OCI-LY1 (cell line): ENCODE results near the gene PI4KA.

Source experiments
- H2AFZ ChIP-seq: fragments of 200-600 bp; sonication (generic), shearing (Covaris generic); 2 replicates; pipeline ENCODE4 v1.6.0; 2014; ENCODE audit warnings: antibody characterized with exemption, mild to moderate bottlenecking, low read length
- H3F3A ChIP-seq: fragments of 200-600 bp; sonication (generic), shearing (Covaris generic); 2 replicates; pipeline ENCODE4 v1.6.0; 2014; ENCODE audit warnings: mild to moderate bottlenecking, antibody characterized with exemption, low read length, moderate library complexity; ENCODE audit not compliant: insufficient read depth
- H3K27ac ChIP-seq: fragments of 200-600 bp; sonication (generic); 2 replicates; pipeline ENCODE4 v1.5.1; 2014; ENCODE audit warnings: low read length, mixed run types, mild to moderate bottlenecking, low read depth; ENCODE audit not compliant: poor library complexity, severe bottlenecking
- H3K27me3 ChIP-seq: fragments of 200-600 bp; sonication (generic); 2 replicates; pipeline ENCODE4 v1.6.0; 2014; ENCODE audit warnings: antibody characterized with exemption, mild to moderate bottlenecking, low read length, moderate library complexity; ENCODE audit not compliant: insufficient read depth
- H3K36me3 ChIP-seq: fragments of 200-600 bp; sonication (generic); 2 replicates; pipeline ENCODE4 v1.6.1; 2014; ENCODE audit warnings: mild to moderate bottlenecking, antibody characterized with exemption, low read length, moderate library complexity, mixed read lengths; ENCODE audit not compliant: insufficient read depth
- H3K4me1 ChIP-seq: fragments of 200-600 bp; sonication (generic); 2 replicates; pipeline ENCODE4 v1.5.1; 2014; ENCODE audit warnings: mild to moderate bottlenecking, low read length, moderate library complexity; ENCODE audit not compliant: insufficient read depth, severe bottlenecking
- H3K4me2 ChIP-seq: fragments of 200-600 bp; sonication (generic), shearing (Covaris generic); 2 replicates; pipeline ENCODE4 v1.6.1; 2014; ENCODE audit warnings: low read length
- H3K4me3 ChIP-seq: fragments of 200-600 bp; sonication (generic); 2 replicates; pipeline ENCODE4 v1.5.1; 2014; ENCODE audit warnings: low read length, low read depth, mild to moderate bottlenecking, mixed read lengths; ENCODE audit not compliant: poor library complexity, severe bottlenecking
- H3K79me2 ChIP-seq: fragments of 200-600 bp; shearing (Covaris generic); 2 replicates; pipeline ENCODE4 v1.6.1; 2016; ENCODE audit warnings: mixed run types, low read length, mixed read lengths; ENCODE audit not compliant: insufficient read depth
- H3K9ac ChIP-seq: fragments of 200-600 bp; sonication (generic), shearing (Covaris generic); 2 replicates; pipeline ENCODE4 v1.6.1; 2014; ENCODE audit warnings: mild to moderate bottlenecking, low read length, mixed read lengths
- H3K9me2 ChIP-seq: fragments of 200-600 bp; sonication (generic), shearing (Covaris generic); 2 replicates; pipeline ENCODE4 v1.6.1; 2014; ENCODE audit warnings: low read depth, mild to moderate bottlenecking, low read length, mixed read lengths
- H3K9me3 ChIP-seq: fragments of 200-600 bp; shearing (Covaris generic); 2 replicates; pipeline ENCODE4 v1.6.1; 2014; ENCODE audit warnings: low read length, mixed read lengths
- H4K20me1 ChIP-seq: fragments of 200-600 bp; sonication (generic), shearing (Covaris generic); 2 replicates; pipeline ENCODE4 v1.6.0; 2016; ENCODE audit warnings: mild to moderate bottlenecking, low read length; ENCODE audit not compliant: insufficient read depth
- CTCF ChIP-seq: fragments of 200-600 bp; sonication (generic), shearing (Covaris generic); IDR thresholded peaks from 2 replicates; pipeline ENCODE4 v1.5.1; 2017; ENCODE audit warnings: mild to moderate bottlenecking, antibody characterized with exemption, low read length, moderate library complexity, mixed read lengths
- EZH2 ChIP-seq: fragments of 200-600 bp; sonication (generic), shearing (Covaris generic); IDR thresholded peaks from 2 replicates; pipeline ENCODE4 v1.8.0; 2017; ENCODE audit warnings: borderline replicate concordance, mixed run types, mild to moderate bottlenecking, antibody characterized with exemption, low read length, moderate library complexity, mixed read lengths

Gene PI4KA

GRCh38 chr22:20862540-20862939 is 3.9 kb upstream of the PI4KA start:
- Histone ChIP-seq H3K79me2 (peaks cover 16% of the 10 kb centered on the region), H3K4me3 (no peak overlapping the region), H3K9me2 (no peaks in the 10 kb centered on the region), H3K9me3 (no peaks in the 10 kb centered on the region), H3K9ac (no peak overlapping the region), H2AFZ (no peak overlapping the region), H3K27me3 (no peaks in the 10 kb centered on the region), H3K36me3 (peaks cover 16% of the 10 kb centered on the region), H4K20me1 (no peaks in the 10 kb centered on the region), H3K4me2 (no peak overlapping the region), H3F3A (no peaks in the 10 kb centered on the region), H3K4me1 (peaks cover 34% of the 10 kb centered on the region), H3K27ac (no peak overlapping the region)
- no peak for TF ChIP-seq CTCF
- TF ChIP-seq EZH2 = no peak

GRCh38 chr22:20859615-20860014 is 1.0 kb upstream of the PI4KA start:
- Histone ChIP-seq H3K4me1 (peaks cover 30% of the 10 kb centered on the region), H3K9ac (peak overlapping the region; percentile 93), H4K20me1 (no peaks in the 10 kb centered on the region), H3K4me3 (peak overlapping the region; percentile 93), H3K27ac (no peak overlapping the region), H3K9me3 (no peaks in the 10 kb centered on the region), H3K4me2 (peak overlapping the region; percentile 80), H3K27me3 (no peaks in the 10 kb centered on the region), H2AFZ (no peak overlapping the region), H3K9me2 (no peaks in the 10 kb centered on the region), H3K36me3 (peaks cover 16% of the 10 kb centered on the region), H3F3A (no peaks in the 10 kb centered on the region), H3K79me2 (peaks cover 40% of the 10 kb centered on the region)
- TF ChIP-seq EZH2 = no peak
- TF ChIP-seq CTCF = no peak

- Histone ChIP-seq H3K79me2 (peaks cover 53% of the 10 kb centered on the region), H4K20me1 (no peaks in the 10 kb centered on the region), H3K9ac (peak overlapping the region; percentile 86), H3K27me3 (no peaks in the 10 kb centered on the region), H3K4me3 (peak overlapping the region; percentile 93), H3K27ac (peak overlapping the region; percentile 9), H3K9me2 (no peaks in the 10 kb centered on the region), H2AFZ (no peak overlapping the region), H3K4me1 (peaks cover 32% of the 10 kb centered on the region), H3K4me2 (peak overlapping the region; percentile 98), H3K9me3 (no peaks in the 10 kb centered on the region), H3F3A (no peaks in the 10 kb centered on the region), H3K36me3 (peaks cover 9% of the 10 kb centered on the region; the same call in 1 of the 2 replicates)
- TF ChIP-seq CTCF (no peak), EZH2 (no peak)
These were observed 585 bp downstream of the PI4KA start for GRCh38 chr22:20857838-20858614.
